HG02588 (cell line): Measurements from ENCODE around the gene IRF7.
"Not testable (repeated sequence)": the region's sequence is repeated elsewhere in the genome, so short reads cannot be mapped to it uniquely, and the experiment has no call there.

Experiments used
- ATAC-seq: cut with Tn5 transposase; IDR thresholded peaks from one replicate; pipeline ENCODE4 v1.9.1; 2021; ENCODE audit warnings: mild to moderate bottlenecking, moderate library complexity; ENCODE audit not compliant: unreplicated experiment

IRF7 gene

GRCh38 chr11:584287-584686 lies 31.5 kb downstream of the IRF7 start:
- ATAC-seq: no peak

- ATAC-seq: no peak
Measured at GRCh38 chr11:581752-582151, 34.0 kb downstream of the IRF7 start.

- ATAC-seq: no peak
Measured at GRCh38 chr11:581342-581741, 34.4 kb downstream of the IRF7 start.

GRCh38 chr11:579830-580601 lies 35.7 kb downstream of the IRF7 start:
- ATAC-seq: no peak

GRCh38 chr11:578276-579035 lies 37.3 kb downstream of the IRF7 start:
- ATAC-seq: no peak

- no peak for ATAC-seq
Measured at GRCh38 chr11:577611-577894, 38.2 kb downstream of the IRF7 start.

GRCh38 chr11:576811-577610 lies 38.7 kb downstream of the IRF7 start:
- ATAC-seq: no peak

GRCh38 chr11:575996-576768 lies 39.6 kb downstream of the IRF7 start, which contains the start of gene PHRF1:
Gene PHRF1, plus strand, starts transcription at chr11:576470. Its CDS starts 5,043 bp downstream, at chr11:581513.
- peak; percentile 80 for ATAC-seq

- ATAC-seq: peak; percentile 38
Measured at GRCh38 chr11:575313-575995, 40.3 kb downstream of the IRF7 start.

- ATAC-seq: no peak
Measured at GRCh38 chr11:574632-575312, 41.0 kb downstream of the IRF7 start.

- not testable (repeated sequence) for ATAC-seq
Measured at GRCh38 chr11:574031-574570, 41.6 kb downstream of the IRF7 start.

GRCh38 chr11:573146-573759 lies 42.5 kb downstream of the IRF7 start:
- no peak for ATAC-seq

- no peak for ATAC-seq
Measured at GRCh38 chr11:571802-572185, 44.0 kb downstream of the IRF7 start.

GRCh38 chr11:569158-569885 lies 46.4 kb downstream of the IRF7 start:
- no peak for ATAC-seq

- peak; percentile 78 for ATAC-seq
Measured at GRCh38 chr11:568306-569157, 47.2 kb downstream of the IRF7 start.

GRCh38 chr11:567629-568292 lies 48.0 kb downstream of the IRF7 start:
- ATAC-seq: no peak
